Measurements from ENCODE around the gene KASH5.

KASH5 gene

DNA sequence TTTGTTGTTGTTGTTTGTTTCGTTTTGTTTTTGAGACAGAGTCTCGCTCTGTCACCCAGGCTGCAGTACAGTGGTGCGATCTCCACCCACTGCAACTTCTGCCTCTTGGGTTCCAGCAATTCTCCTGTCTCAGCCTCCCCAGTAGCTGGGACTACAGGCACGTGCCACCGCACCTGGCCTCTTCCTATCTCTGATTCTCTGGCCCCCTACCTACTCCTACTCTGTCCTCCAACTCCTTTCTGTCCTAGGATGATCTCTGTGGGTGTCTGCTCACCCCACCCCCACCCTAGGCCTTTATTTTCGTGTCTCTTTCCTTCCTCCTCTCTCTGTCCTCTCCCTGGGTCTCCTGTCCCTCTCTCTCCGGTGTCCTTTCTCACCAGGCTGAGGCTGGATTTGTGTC is 62.4 kb downstream of the KASH5 start:
- Histone ChIP-seq H2AFZ (ENCODE audit: low read length) (no peak overlapping the region), H3K9me2 (ENCODE audit: low read depth, low read length) (no peaks in the 10 kb centered on the region), H3K4me2 (ENCODE audit: low read length) (peak overlapping the region; percentile 91), H3F3A (ENCODE audit: insufficient read depth, low read length) (peaks cover 7% of the 10 kb centered on the region; the same call in 1 of the 2 replicates), H3K9me3 (ENCODE audit: low read length) (no peaks in the 10 kb centered on the region), H3K79me2 (ENCODE audit: insufficient read depth, low read length) (peaks cover 7% of the 10 kb centered on the region; the same call in 1 of the 2 replicates), H3K4me1 (ENCODE audit: insufficient read depth, low read length, severe bottlenecking) (peaks cover 24% of the 10 kb centered on the region), H3K27ac (ENCODE audit: low read depth, low read length, poor library complexity, severe bottlenecking) (peak overlapping the region; percentile 72), H4K20me1 (ENCODE audit: insufficient read depth, low read length) (no peaks in the 10 kb centered on the region), H3K27me3 (ENCODE audit: insufficient read depth, low read length) (no peaks in the 10 kb centered on the region), H3K9ac (ENCODE audit: low read length) (peak overlapping the region; percentile 99), H3K36me3 (ENCODE audit: insufficient read depth, low read length) (peaks cover 34% of the 10 kb centered on the region), H3K4me3 (ENCODE audit: low read depth, low read length, poor library complexity, severe bottlenecking) (peak overlapping the region; percentile 77)
- TF ChIP-seq, protein P1, sequence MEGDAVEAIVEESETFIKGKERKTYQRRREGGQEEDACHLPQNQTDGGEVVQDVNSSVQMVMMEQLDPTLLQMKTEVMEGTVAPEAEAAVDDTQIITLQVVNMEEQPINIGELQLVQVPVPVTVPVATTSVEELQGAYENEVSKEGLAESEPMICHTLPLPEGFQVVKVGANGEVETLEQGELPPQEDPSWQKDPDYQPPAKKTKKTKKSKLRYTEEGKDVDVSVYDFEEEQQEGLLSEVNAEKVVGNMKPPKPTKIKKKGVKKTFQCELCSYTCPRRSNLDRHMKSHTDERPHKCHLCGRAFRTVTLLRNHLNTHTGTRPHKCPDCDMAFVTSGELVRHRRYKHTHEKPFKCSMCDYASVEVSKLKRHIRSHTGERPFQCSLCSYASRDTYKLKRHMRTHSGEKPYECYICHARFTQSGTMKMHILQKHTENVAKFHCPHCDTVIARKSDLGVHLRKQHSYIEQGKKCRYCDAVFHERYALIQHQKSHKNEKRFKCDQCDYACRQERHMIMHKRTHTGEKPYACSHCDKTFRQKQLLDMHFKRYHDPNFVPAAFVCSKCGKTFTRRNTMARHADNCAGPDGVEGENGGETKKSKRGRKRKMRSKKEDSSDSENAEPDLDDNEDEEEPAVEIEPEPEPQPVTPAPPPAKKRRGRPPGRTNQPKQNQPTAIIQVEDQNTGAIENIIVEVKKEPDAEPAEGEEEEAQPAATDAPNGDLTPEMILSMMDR (IDR thresholded peaks at IDR 0.05; ENCODE audit: low read length), result no peak
- TF ChIP-seq EZH2 (IDR thresholded peaks at IDR 0.05; ENCODE audit: borderline replicate concordance, low read length), result no peak

DNA sequence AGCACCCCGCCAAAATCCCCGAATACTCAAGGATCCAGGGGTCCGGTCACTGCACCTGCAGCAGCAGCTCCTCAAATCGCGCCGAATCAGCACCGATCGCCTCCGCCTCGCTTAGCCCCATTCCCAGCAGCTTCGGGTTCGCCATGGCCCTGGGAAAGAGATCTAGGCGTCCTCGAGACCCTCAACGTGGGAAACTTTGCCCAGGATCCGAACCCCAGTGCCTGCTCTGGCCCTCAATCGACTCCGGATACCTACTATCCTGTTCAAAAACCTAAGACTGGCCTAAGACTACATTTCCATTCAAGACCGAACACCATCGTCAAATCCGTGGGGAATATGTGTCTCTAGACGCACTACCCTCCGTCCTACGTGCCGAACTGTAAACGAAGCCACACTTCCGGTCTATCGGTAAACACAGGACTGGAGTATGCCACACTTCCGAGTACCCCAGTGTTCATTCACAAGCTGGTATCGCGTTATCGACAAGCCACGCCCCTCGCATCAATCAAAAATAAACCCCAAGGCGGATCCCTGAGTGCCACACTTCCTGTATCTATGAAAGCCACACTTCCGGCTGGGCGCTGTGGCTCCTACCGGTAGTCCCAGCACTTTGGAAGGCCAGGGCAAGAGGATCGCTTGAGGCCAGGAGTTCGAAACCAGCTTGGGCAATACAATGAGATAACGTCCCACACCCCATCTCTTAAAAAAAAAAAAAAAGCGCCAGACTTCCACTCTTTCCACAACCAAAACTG is 63.6 kb downstream of the KASH5 start, which contains the start of gene PIH1D1:
Gene PIH1D1 (minus strand): TSS at position 385 of the 752 bp plus-strand sequence. CDS start 240 bp downstream, at position 145.
- no peak within 1 kb of the TSS for H2AFZ ChIP-seq (ENCODE audit: low read length)
- H4K20me1 ChIP-seq (ENCODE audit: insufficient read depth, low read length), result no peaks in the 10 kb centered on the region
- H3K79me2 ChIP-seq (ENCODE audit: insufficient read depth, low read length), result peaks cover 7% of the 10 kb centered on the region; the same call in 1 of the 2 replicates
- peak within 1 kb of the TSS; percentile 89 for H3K27ac ChIP-seq (ENCODE audit: low read depth, low read length, poor library complexity, severe bottlenecking)
- peaks cover 24% of the 10 kb centered on the region for H3K4me1 ChIP-seq (ENCODE audit: insufficient read depth, low read length, severe bottlenecking)
- H3K27me3 ChIP-seq (ENCODE audit: insufficient read depth, low read length), result no peaks in the 10 kb centered on the region
- no peak for TF ChIP-seq EZH2 (IDR thresholded peaks at IDR 0.05; ENCODE audit: borderline replicate concordance, low read length)
- TF ChIP-seq, protein P1 (IDR thresholded peaks at IDR 0.05; ENCODE audit: low read length), result no peak
- no peaks in the 10 kb centered on the region for H3K9me3 ChIP-seq (ENCODE audit: low read length)
- H3K36me3 ChIP-seq (ENCODE audit: insufficient read depth, low read length), result peaks cover 31% of the 10 kb centered on the region
- H3K9me2 ChIP-seq (ENCODE audit: low read depth, low read length), result no peaks in the 10 kb centered on the region
- H3K4me2 ChIP-seq (ENCODE audit: low read length), result peak within 1 kb of the TSS; percentile 91
- peak within 1 kb of the TSS; percentile 77 for H3K4me3 ChIP-seq (ENCODE audit: low read depth, low read length, poor library complexity, severe bottlenecking)
- peak within 1 kb of the TSS; percentile 99 for H3K9ac ChIP-seq (ENCODE audit: low read length)
- H3F3A ChIP-seq (ENCODE audit: insufficient read depth, low read length), result peaks cover 7% of the 10 kb centered on the region; the same call in 1 of the 2 replicates

DNA sequence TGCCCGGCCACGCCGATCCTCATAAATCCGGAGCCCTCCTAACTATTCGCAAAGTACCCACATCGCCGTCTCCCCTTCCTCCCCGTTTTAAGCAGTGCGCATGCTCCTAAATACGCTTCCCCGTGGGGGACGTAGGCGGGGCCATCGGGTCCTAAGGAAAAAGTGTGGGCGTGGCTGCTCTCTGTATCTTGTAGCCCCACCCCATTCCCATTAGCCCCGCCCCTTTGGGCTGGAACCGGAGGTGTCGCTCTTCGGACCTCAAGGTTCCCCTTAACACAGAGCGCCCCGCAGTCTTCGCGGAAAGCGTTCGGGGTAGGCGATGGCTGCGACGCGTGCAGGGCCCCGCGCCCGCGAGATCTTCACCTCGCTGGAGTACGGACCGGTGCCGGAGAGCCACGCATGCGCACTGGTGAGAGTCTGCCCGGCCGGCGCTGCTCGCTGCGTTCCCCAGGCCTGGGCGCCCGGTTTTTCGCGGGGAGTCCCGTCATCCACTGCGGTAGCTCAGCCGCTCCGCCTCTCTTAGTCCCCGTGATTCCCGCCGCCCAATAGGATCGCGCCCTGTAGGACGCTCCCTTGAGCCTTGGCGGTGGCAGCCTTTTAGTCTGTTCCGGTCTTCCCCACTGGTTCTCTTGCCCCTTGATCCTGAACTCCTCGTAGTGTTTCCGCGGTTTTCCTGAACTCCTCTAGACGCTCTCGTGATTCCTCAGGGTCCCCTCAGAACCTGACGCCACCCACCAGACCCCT is 65.1 kb downstream of the KASH5 start, which contains the start of gene ALDH16A1:
Gene ALDH16A1 (plus strand): TSS at position 213 of the 744 bp plus-strand sequence. CDS start 107 bp downstream, at position 320.
- TF ChIP-seq EZH2 (IDR thresholded peaks at IDR 0.05; ENCODE audit: borderline replicate concordance, low read length), result no peak
- no peaks in the 10 kb centered on the region for H3K9me2 ChIP-seq (ENCODE audit: low read depth, low read length)
- peak within 1 kb of the TSS; percentile 77 for H3K4me3 ChIP-seq (ENCODE audit: low read depth, low read length, poor library complexity, severe bottlenecking)
- peaks cover 31% of the 10 kb centered on the region for H3K4me1 ChIP-seq (ENCODE audit: insufficient read depth, low read length, severe bottlenecking)
- no peaks in the 10 kb centered on the region for H3K27me3 ChIP-seq (ENCODE audit: insufficient read depth, low read length)
- H4K20me1 ChIP-seq (ENCODE audit: insufficient read depth, low read length), result no peaks in the 10 kb centered on the region
- H2AFZ ChIP-seq (ENCODE audit: low read length), result no peak within 1 kb of the TSS
- peak within 1 kb of the TSS; percentile 77 for H3K4me2 ChIP-seq (ENCODE audit: low read length)
- peak within 1 kb of the TSS; percentile 91 for H3K9ac ChIP-seq (ENCODE audit: low read length)
- H3K9me3 ChIP-seq (ENCODE audit: low read length), result no peaks in the 10 kb centered on the region
- peaks cover 18% of the 10 kb centered on the region; the same call in 1 of the 2 replicates for H3K36me3 ChIP-seq (ENCODE audit: insufficient read depth, low read length)
- peaks cover 7% of the 10 kb centered on the region; the same call in 1 of the 2 replicates for H3F3A ChIP-seq (ENCODE audit: insufficient read depth, low read length)
- peak within 1 kb of the TSS; percentile 89 for H3K27ac ChIP-seq (ENCODE audit: low read depth, low read length, poor library complexity, severe bottlenecking)
- peaks cover 7% of the 10 kb centered on the region; the same call in 1 of the 2 replicates for H3K79me2 ChIP-seq (ENCODE audit: insufficient read depth, low read length)
